ENCODE results near the gene CNTNAP5.

CNTNAP5 gene

GRCh38 chr2:124874676-124875075, 849.6 kb downstream of the CNTNAP5 start:
- no CpG with 5 or more reads among the region's 1 CpG for WGBS (ENCODE audit: extremely low coverage, insufficient coverage, low lambda C conversion rate)

GRCh38 chr2:124875627-124876244, 850.6 kb downstream of the CNTNAP5 start:
- WGBS (ENCODE audit: extremely low coverage, insufficient coverage, low lambda C conversion rate): no CpG with 5 or more reads among the region's 3 CpGs
- H2BK5ac ChIP-seq (ENCODE audit: low read length): no peak overlapping the region
- H3K79me1 ChIP-seq (ENCODE audit: low read length): no peaks in the 10 kb centered on the region
- no peak overlapping the region for H3K9ac ChIP-seq (ENCODE audit: low read length)
- no peak overlapping the region for H3K4ac ChIP-seq (ENCODE audit: low read depth, low read length)
- H3K27me3 ChIP-seq (ENCODE audit: insufficient read depth, low read length, poor library complexity): no peaks in the 10 kb centered on the region
- H2AK5ac ChIP-seq (ENCODE audit: low read length): no peak overlapping the region
- no peak overlapping the region for H3K23ac ChIP-seq (ENCODE audit: low read length)
- H3K56ac ChIP-seq (ENCODE audit: low read length): no peak overlapping the region
- H4K8ac ChIP-seq (ENCODE audit: low read depth, low read length): no peak overlapping the region
- no peak overlapping the region for H3K4me3 ChIP-seq (ENCODE audit: low read length)
- H3K27ac ChIP-seq (ENCODE audit: low read depth, low read length): no peak overlapping the region
- no peak overlapping the region for H3K4me2 ChIP-seq (ENCODE audit: low read length)
- H3K18ac ChIP-seq (ENCODE audit: low read length): no peak overlapping the region
- no peaks in the 10 kb centered on the region for H3K36me3 ChIP-seq (ENCODE audit: control insufficient read depth, insufficient read depth, low read length)
- H4K5ac ChIP-seq (ENCODE audit: low read length): no peak overlapping the region
- H3K4me1 ChIP-seq (ENCODE audit: control insufficient read depth, low read depth, low read length): no peaks in the 10 kb centered on the region
- H3K79me2 ChIP-seq (ENCODE audit: control insufficient read depth, insufficient read depth, low read length): no peaks in the 10 kb centered on the region
- peak; percentile 15 for DNase-seq
- H2BK120ac ChIP-seq (ENCODE audit: low read depth, low read length): no peak overlapping the region
- no peak overlapping the region for H2BK15ac ChIP-seq (replicated peaks; ENCODE audit: low read depth)

More at GRCh38 chr2:124874676-124875075, 849.6 kb downstream of the CNTNAP5 start:
- no peak overlapping the region for H4K5ac ChIP-seq (ENCODE audit: low read length)
- no peak overlapping the region for H2BK15ac ChIP-seq (replicated peaks; ENCODE audit: low read depth)
- H3K79me2 ChIP-seq (ENCODE audit: control insufficient read depth, insufficient read depth, low read length): no peaks in the 10 kb centered on the region
- H3K4me1 ChIP-seq (ENCODE audit: control insufficient read depth, low read depth, low read length): no peaks in the 10 kb centered on the region
- H2BK5ac ChIP-seq (ENCODE audit: low read length): no peak overlapping the region
- H3K56ac ChIP-seq (ENCODE audit: low read length): no peak overlapping the region
- H2BK120ac ChIP-seq (ENCODE audit: low read depth, low read length): no peak overlapping the region
- no peaks in the 10 kb centered on the region for H3K36me3 ChIP-seq (ENCODE audit: control insufficient read depth, insufficient read depth, low read length)
- no peaks in the 10 kb centered on the region for H3K27me3 ChIP-seq (ENCODE audit: insufficient read depth, low read length, poor library complexity)
- H3K9ac ChIP-seq (ENCODE audit: low read length): no peak overlapping the region
- H3K4me3 ChIP-seq (ENCODE audit: low read length): no peak overlapping the region
- no peak overlapping the region for H3K18ac ChIP-seq (ENCODE audit: low read length)
- H2AK5ac ChIP-seq (ENCODE audit: low read length): no peak overlapping the region
- H3K4me2 ChIP-seq (ENCODE audit: low read length): no peak overlapping the region
- DNase-seq: no peak
- H3K4ac ChIP-seq (ENCODE audit: low read depth, low read length): no peak overlapping the region
- H3K23ac ChIP-seq (ENCODE audit: low read length): no peak overlapping the region
- H4K8ac ChIP-seq (ENCODE audit: low read depth, low read length): no peak overlapping the region
- H3K79me1 ChIP-seq (ENCODE audit: low read length): no peaks in the 10 kb centered on the region
- no peak overlapping the region for H3K27ac ChIP-seq (ENCODE audit: low read depth, low read length)

GRCh38 chr2:124877141-124877577, 852.1 kb downstream of the CNTNAP5 start:
- Histone ChIP-seq H3K27ac (ENCODE audit: low read depth, low read length) (no peak overlapping the region), H3K79me2 (ENCODE audit: control insufficient read depth, insufficient read depth, low read length) (no peaks in the 10 kb centered on the region), H2AK5ac (ENCODE audit: low read length) (no peak overlapping the region), H3K4ac (ENCODE audit: low read depth, low read length) (no peak overlapping the region), H3K9ac (ENCODE audit: low read length) (no peak overlapping the region), H3K4me2 (ENCODE audit: low read length) (no peak overlapping the region), H3K36me3 (ENCODE audit: control insufficient read depth, insufficient read depth, low read length) (no peaks in the 10 kb centered on the region), H2BK120ac (ENCODE audit: low read depth, low read length) (no peak overlapping the region), H3K4me1 (ENCODE audit: control insufficient read depth, low read depth, low read length) (no peaks in the 10 kb centered on the region), H3K79me1 (ENCODE audit: low read length) (no peaks in the 10 kb centered on the region), H4K8ac (ENCODE audit: low read depth, low read length) (no peak overlapping the region), H3K4me3 (ENCODE audit: low read length) (no peak overlapping the region), H3K27me3 (ENCODE audit: insufficient read depth, low read length, poor library complexity) (no peaks in the 10 kb centered on the region), H2BK5ac (ENCODE audit: low read length) (no peak overlapping the region), H4K5ac (ENCODE audit: low read length) (no peak overlapping the region), H3K18ac (ENCODE audit: low read length) (no peak overlapping the region), H3K23ac (ENCODE audit: low read length) (no peak overlapping the region), H3K56ac (ENCODE audit: low read length) (no peak overlapping the region), H2BK15ac (replicated peaks; ENCODE audit: low read depth) (no peak overlapping the region)
- DNase-seq: peak; percentile 7
- WGBS (ENCODE audit: extremely low coverage, insufficient coverage, low lambda C conversion rate): no CpG with 5 or more reads among the region's 4 CpGs

GRCh38 chr2:124879640-124880039, 854.6 kb downstream of the CNTNAP5 start:
- H2BK120ac ChIP-seq (ENCODE audit: low read depth, low read length): no peak overlapping the region
- H3K36me3 ChIP-seq (ENCODE audit: control insufficient read depth, insufficient read depth, low read length): no peaks in the 10 kb centered on the region
- no peak overlapping the region for H3K56ac ChIP-seq (ENCODE audit: low read length)
- H3K4me1 ChIP-seq (ENCODE audit: control insufficient read depth, low read depth, low read length): no peaks in the 10 kb centered on the region
- WGBS (ENCODE audit: extremely low coverage, insufficient coverage, low lambda C conversion rate): no CpG with 5 or more reads among the region's 4 CpGs
- no peak for DNase-seq
- no peak overlapping the region for H2AK5ac ChIP-seq (ENCODE audit: low read length)
- no peaks in the 10 kb centered on the region for H3K27me3 ChIP-seq (ENCODE audit: insufficient read depth, low read length, poor library complexity)
- no peak overlapping the region for H2BK15ac ChIP-seq (replicated peaks; ENCODE audit: low read depth)
- no peak overlapping the region for H3K18ac ChIP-seq (ENCODE audit: low read length)
- no peak overlapping the region for H4K5ac ChIP-seq (ENCODE audit: low read length)
- H3K4me2 ChIP-seq (ENCODE audit: low read length): no peak overlapping the region
- no peak overlapping the region for H3K23ac ChIP-seq (ENCODE audit: low read length)
- no peak overlapping the region for H3K9ac ChIP-seq (ENCODE audit: low read length)
- H3K27ac ChIP-seq (ENCODE audit: low read depth, low read length): no peak overlapping the region
- no peaks in the 10 kb centered on the region for H3K79me1 ChIP-seq (ENCODE audit: low read length)
- no peak overlapping the region for H3K4me3 ChIP-seq (ENCODE audit: low read length)
- H3K79me2 ChIP-seq (ENCODE audit: control insufficient read depth, insufficient read depth, low read length): no peaks in the 10 kb centered on the region
- no peak overlapping the region for H3K4ac ChIP-seq (ENCODE audit: low read depth, low read length)
- H2BK5ac ChIP-seq (ENCODE audit: low read length): no peak overlapping the region
- no peak overlapping the region for H4K8ac ChIP-seq (ENCODE audit: low read depth, low read length)

GRCh38 chr2:124880995-124881394, 855.9 kb downstream of the CNTNAP5 start:
- Histone ChIP-seq H3K56ac (ENCODE audit: low read length) (no peak overlapping the region), H3K4ac (ENCODE audit: low read depth, low read length) (no peak overlapping the region), H3K27ac (ENCODE audit: low read depth, low read length) (no peak overlapping the region), H2BK120ac (ENCODE audit: low read depth, low read length) (no peak overlapping the region), H3K4me2 (ENCODE audit: low read length) (no peak overlapping the region), H3K79me2 (ENCODE audit: control insufficient read depth, insufficient read depth, low read length) (no peaks in the 10 kb centered on the region), H3K18ac (ENCODE audit: low read length) (no peak overlapping the region), H3K4me3 (ENCODE audit: low read length) (no peak overlapping the region), H2BK5ac (ENCODE audit: low read length) (no peak overlapping the region), H3K27me3 (ENCODE audit: insufficient read depth, low read length, poor library complexity) (no peaks in the 10 kb centered on the region), H2AK5ac (ENCODE audit: low read length) (no peak overlapping the region), H4K8ac (ENCODE audit: low read depth, low read length) (no peak overlapping the region), H3K79me1 (ENCODE audit: low read length) (no peaks in the 10 kb centered on the region), H3K9ac (ENCODE audit: low read length) (no peak overlapping the region), H3K36me3 (ENCODE audit: control insufficient read depth, insufficient read depth, low read length) (no peaks in the 10 kb centered on the region), H3K4me1 (ENCODE audit: control insufficient read depth, low read depth, low read length) (no peaks in the 10 kb centered on the region), H4K5ac (ENCODE audit: low read length) (no peak overlapping the region), H3K23ac (ENCODE audit: low read length) (no peak overlapping the region), H2BK15ac (replicated peaks; ENCODE audit: low read depth) (no peak overlapping the region)
- WGBS (ENCODE audit: extremely low coverage, insufficient coverage, low lambda C conversion rate): no CpG with 5 or more reads among the region's 2 CpGs
- DNase-seq: peak; percentile 14

GRCh38 chr2:124882423-124882822, 857.3 kb downstream of the CNTNAP5 start:
- Histone ChIP-seq H3K79me1 (ENCODE audit: low read length) (no peaks in the 10 kb centered on the region), H3K4ac (ENCODE audit: low read depth, low read length) (no peak overlapping the region), H3K23ac (ENCODE audit: low read length) (no peak overlapping the region), H3K9ac (ENCODE audit: low read length) (no peak overlapping the region), H2BK5ac (ENCODE audit: low read length) (no peak overlapping the region), H3K56ac (ENCODE audit: low read length) (no peak overlapping the region), H2BK15ac (replicated peaks; ENCODE audit: low read depth) (no peak overlapping the region), H2AK5ac (ENCODE audit: low read length) (no peak overlapping the region), H2BK120ac (ENCODE audit: low read depth, low read length) (no peak overlapping the region), H3K79me2 (ENCODE audit: control insufficient read depth, insufficient read depth, low read length) (no peaks in the 10 kb centered on the region), H4K5ac (ENCODE audit: low read length) (no peak overlapping the region), H4K8ac (ENCODE audit: low read depth, low read length) (no peak overlapping the region), H3K4me1 (ENCODE audit: control insufficient read depth, low read depth, low read length) (no peaks in the 10 kb centered on the region), H3K4me2 (ENCODE audit: low read length) (no peak overlapping the region), H3K27ac (ENCODE audit: low read depth, low read length) (no peak overlapping the region), H3K27me3 (ENCODE audit: insufficient read depth, low read length, poor library complexity) (no peaks in the 10 kb centered on the region), H3K4me3 (ENCODE audit: low read length) (no peak overlapping the region), H3K18ac (ENCODE audit: low read length) (no peak overlapping the region), H3K36me3 (ENCODE audit: control insufficient read depth, insufficient read depth, low read length) (no peaks in the 10 kb centered on the region)
- no peak for DNase-seq
- WGBS (ENCODE audit: extremely low coverage, insufficient coverage, low lambda C conversion rate): no CpG with 5 or more reads among the region's 3 CpGs
